Measurements from ENCODE around the gene OR9A4.
"Not testable (repeated sequence)": the region's sequence is repeated elsewhere in the genome, so short reads cannot be mapped to it uniquely, and the experiment has no call there.

Gene OR9A4, protein sequence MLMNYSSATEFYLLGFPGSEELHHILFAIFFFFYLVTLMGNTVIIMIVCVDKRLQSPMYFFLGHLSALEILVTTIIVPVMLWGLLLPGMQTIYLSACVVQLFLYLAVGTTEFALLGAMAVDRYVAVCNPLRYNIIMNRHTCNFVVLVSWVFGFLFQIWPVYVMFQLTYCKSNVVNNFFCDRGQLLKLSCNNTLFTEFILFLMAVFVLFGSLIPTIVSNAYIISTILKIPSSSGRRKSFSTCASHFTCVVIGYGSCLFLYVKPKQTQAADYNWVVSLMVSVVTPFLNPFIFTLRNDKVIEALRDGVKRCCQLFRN

GRCh38 chr7:141916099-141916498 lies at the start of gene OR9A4:
OR9A4 (plus strand) TSS chr7:141916399; CDS start chr7:141918876, 2,477 bp downstream.
- no peak for DNase-seq

- DNase-seq = no peak
These were observed 49.2 kb upstream of the OR9A4 start for GRCh38 chr7:141866974-141867373.

- no peak for DNase-seq
These were observed 43.3 kb upstream of the OR9A4 start for GRCh38 chr7:141872931-141873330.

DNA sequence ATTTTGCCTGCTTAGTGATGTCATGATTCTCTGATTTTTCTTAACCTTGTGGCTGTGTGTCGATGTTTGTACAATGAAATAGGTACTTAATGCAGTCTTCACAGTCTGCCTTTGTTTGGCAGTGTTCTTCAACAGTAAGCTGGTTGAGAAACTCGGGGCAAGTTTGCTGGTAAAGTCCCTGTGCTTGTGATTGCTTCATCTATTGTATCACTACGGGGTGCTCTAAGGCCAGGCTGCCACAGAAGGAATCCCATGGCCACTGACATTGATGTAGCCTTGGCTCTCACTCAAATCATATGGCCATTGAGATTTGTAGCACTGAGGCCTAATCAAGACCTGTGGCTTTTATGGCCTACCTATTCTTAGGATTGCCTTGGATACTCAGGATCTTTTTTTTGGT lies 41.4 kb upstream of the OR9A4 start:
- no peak for DNase-seq

GRCh38 chr7:141875453-141875852 lies 40.7 kb upstream of the OR9A4 start:
- no peak for DNase-seq

- DNase-seq = no peak
These were observed 39.8 kb upstream of the OR9A4 start for GRCh38 chr7:141876371-141876770.

GRCh38 chr7:141877365-141877764 lies 38.8 kb upstream of the OR9A4 start:
- DNase-seq = no peak

- no peak for DNase-seq
These were observed 35.2 kb upstream of the OR9A4 start for GRCh38 chr7:141880960-141881359.

DNA sequence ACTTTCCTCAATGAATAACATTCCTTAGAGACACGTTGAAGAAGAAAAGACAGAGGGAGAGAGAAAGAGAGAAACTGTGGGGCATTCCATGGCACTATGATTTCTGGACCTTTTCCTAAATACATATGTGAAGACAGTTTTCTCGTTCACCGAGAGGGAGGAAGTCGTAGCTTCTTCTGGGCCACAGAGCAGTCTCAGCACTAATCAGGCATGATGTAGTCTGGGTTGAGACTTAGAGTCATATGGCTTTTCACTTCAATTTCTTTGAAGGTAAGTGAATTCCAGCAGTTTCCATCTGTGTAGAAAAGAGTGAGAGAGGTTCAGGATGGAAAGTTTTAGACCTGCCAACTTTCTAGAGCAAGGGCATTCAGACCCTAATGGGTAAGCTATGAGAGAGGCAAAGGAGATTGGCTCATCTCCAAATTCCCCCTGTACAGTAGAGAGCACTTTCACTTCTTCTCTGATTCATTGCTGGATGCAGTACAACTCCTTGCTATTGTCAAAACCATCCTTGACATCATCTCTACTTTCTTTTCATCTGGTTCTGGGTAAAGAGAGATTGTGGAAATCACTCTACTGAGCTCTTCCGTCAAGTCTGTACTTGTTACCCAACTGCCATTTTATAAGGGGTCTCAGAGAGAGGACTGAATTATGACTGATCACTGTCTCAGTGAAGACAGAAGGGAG lies 31.5 kb upstream of the OR9A4 start:
- DNase-seq = no peak

DNA sequence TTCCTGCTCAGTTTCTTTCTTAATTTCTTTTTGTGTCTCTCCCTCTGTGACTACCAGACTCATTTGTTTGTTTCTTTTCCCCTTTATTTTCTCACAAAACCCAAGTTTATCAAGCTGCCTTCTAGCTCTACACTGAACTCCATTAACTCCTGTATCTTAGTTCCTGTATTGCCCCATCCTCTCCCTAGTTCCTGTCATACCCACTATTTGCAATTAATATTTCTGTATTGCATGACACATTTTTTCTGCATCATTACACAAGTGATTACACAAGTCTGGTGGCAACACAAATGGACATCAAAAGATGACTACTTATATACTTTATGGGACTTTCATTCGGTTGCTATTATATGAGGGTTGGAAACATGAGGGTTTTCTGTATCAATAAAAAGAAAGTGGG lies 26.9 kb upstream of the OR9A4 start:
- no peak for DNase-seq

DNA sequence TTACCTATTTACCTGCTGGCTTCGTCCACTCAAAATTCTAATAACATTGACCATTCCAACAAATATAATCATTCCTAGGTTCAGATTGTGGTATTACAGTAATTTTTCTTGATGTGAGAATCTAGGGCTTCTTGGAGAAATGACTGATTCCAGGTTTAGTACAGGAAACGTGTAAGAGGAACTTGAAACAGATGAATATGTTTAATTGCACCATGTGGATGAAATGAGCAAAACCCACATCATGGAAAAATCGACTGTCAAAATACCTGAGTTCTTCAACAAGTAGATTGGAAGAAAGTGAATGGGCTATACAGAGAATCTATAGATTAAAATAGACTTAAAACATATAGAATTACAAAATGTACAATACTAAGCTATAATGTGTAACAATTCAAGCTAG lies 24.9 kb upstream of the OR9A4 start:
- no peak for DNase-seq

DNA sequence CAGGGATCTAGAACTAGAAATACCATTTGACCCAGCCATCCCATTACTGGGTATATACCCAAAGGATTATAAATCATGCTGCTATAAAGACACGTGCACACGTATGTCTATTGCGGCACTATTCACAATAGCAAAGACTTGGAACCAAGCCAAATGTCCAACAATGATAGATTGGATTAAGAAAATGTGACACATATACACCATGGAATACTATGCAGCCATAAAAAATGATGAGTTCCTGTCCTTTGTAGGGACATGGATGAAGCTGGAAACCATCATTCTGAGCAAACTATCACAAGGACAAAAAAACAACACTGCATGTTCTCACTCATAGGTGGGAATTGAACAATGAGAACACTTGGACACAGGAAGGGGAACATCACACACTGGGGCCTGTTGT lies 16.8 kb upstream of the OR9A4 start:
- DNase-seq = not testable (repeated sequence)

DNA sequence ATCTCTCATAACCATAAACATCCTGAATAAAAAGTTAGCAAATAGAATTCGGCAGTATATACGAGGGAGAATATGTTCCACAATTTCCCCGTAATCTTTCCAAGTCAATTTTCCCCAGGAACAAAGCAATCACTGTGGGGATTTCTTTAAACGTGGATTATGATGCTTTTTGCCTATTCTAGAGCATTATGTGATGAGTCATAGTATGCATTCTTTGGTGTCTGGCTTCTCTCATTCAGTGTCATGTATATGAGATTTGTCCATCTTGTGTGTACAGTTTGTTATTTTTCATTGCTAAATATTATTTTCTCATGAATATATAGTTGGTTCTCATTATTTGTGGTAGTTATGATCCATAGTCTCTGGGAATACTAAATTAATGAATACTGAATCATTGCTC lies 9.9 kb upstream of the OR9A4 start:
- DNase-seq = no peak

DNA sequence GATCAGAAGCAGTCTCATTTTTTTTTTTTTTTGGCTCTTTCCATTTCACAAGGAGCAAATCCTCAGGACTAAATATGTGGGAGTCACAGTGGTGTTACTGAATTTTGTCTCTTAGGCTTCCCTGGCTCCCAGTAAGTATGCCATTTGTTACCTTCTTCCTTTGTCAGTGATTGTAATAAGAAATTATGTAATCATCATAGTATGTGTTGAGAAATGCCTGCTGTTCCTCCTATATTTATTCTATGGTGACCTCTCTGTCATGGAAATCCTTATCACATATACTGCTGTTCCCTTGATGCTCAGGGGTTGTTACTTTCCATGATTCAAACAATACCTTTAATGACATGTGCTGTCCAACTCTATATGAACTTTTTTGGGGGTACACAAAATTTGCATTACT lies 4.8 kb upstream of the OR9A4 start:
- no peak for DNase-seq

GRCh38 chr7:141915565-141915964 lies 634 bp upstream of the OR9A4 start:
- no peak for DNase-seq

DNA sequence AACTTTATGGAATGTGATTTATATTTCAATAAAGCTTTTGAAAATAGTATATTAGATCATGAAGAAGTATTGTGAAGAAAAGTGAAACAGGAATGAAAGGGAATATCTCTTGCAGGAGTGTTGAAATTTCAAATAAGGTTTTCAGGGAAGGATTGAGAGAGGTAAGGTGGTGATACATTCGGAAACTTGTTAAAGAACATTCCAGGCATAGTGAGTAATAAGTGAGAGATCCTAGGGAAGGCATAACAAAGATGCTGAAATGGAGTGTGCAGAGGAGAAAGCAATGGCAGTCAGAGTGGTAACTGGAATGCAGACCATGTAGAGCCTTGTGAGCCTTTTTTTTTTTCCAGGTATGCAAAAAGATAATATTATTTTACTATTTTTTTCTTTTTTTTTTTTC lies 4.1 kb downstream of the OR9A4 start:
- no peak for DNase-seq

DNA sequence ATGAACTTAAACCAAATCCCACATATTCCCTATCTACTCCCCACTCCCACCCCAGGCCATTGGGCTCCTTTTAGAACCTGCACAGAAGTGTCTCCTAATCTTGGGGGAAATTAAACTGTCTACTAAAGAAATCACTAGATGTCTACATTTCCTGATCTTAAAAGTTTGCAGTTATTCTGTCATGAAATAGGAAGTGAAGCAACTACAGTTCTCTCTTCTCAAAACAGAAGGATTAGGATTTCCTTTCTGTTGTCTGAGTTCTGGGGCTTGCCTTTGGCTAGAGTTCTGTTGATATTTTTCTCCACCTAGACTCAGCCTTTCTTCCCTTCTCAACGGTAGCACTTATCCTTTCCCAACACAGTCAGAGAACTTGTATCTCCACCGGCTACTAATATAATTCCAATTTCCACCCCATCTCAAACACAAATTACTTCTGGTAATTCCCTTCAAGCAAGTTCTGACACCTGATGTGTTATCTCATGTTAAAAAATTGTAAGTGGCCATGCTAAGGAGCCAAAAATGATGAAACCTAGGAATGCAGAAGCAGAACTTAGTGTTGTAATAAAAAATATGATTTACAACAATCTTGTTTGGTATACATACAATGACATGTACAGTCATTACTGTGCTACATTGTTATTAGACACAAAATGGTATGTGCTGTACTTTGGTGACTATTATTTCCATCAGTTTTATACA lies 12.1 kb downstream of the OR9A4 start:
- DNase-seq = no peak

- no peak for DNase-seq
These were observed 12.6 kb downstream of the OR9A4 start for GRCh38 chr7:141928845-141929195.

GRCh38 chr7:141930211-141930610 lies 14.0 kb downstream of the OR9A4 start:
- DNase-seq = no peak

- no peak for DNase-seq
These were observed 24.9 kb downstream of the OR9A4 start for GRCh38 chr7:141941075-141941474.

- no peak for DNase-seq
These were observed 27.6 kb downstream of the OR9A4 start for GRCh38 chr7:141943846-141944245.

- DNase-seq = no peak
These were observed 28.6 kb downstream of the OR9A4 start for GRCh38 chr7:141944811-141945210.

DNA sequence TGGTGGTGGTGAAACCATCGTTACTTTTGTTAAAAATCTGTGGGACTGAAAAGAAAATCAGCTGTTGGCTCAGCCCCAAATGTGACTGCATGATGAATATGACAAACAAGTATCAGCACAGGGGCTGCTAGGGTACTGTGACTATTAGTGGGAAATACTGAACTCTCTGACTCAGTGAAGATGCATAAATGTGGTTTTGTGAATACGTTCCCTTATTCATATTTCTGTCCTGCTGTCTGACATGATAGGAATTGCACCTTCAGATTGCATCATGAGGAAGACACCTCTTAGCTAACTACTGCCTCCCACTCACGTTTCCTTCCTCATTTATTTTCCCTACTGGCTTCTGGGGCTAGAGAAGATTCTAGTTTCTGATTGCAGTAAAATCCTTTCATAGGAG lies 29.2 kb downstream of the OR9A4 start:
- no peak for DNase-seq

DNA sequence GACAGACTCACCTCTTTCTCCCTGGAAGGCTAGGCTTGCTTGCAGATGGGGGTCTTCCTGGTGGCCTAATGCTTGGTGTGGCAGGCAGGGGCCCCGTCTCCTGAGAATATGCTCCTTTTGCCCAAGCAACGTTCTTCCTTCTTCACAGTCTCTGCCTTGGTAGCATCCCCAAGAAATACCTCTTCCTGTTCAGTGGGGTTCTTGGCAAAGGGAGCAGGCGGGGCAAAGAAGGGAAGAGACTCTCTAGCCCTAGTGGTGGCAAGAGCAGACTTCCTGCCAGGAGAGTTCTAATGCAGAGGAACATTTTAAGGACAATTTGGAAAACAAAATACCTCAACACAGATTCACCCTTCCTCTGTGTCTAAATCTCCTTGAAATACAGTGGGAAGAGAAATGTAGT lies 30.6 kb downstream of the OR9A4 start, which contains the start of gene CLEC5A:
TSS of gene CLEC5A (minus strand) at position 179 of the 400 bp plus-strand sequence. CDS start 682 bp downstream, outside the sequence.
- DNase-seq = no peak
